Measurements from ENCODE around the gene GZMM.

Gene GZMM

GRCh38 chr19:542173-542866, 1.5 kb upstream of the GZMM start:
- no peaks in the 10 kb centered on the region for H3K9me3 ChIP-seq (ENCODE audit: severe bottlenecking)
- H3K27me3 ChIP-seq (ENCODE audit: insufficient read depth, poor library complexity, severe bottlenecking) = no peaks in the 10 kb centered on the region
- DNase-seq (ENCODE audit: low spot score) = no peak
- no peaks in the 10 kb centered on the region for H3K4me1 ChIP-seq (ENCODE audit: insufficient read depth, poor library complexity, severe bottlenecking)
- no peak overlapping the region for H3K27ac ChIP-seq (ENCODE audit: poor library complexity, severe bottlenecking)
- no peaks in the 10 kb centered on the region; the same call in 1 of the 2 replicates for H3K36me3 ChIP-seq (ENCODE audit: low read depth)
- no peak for TF ChIP-seq CTCF (IDR thresholded peaks at IDR 0.05; ENCODE audit: poor library complexity, severe bottlenecking)
- no peak overlapping the region for H3K4me3 ChIP-seq (ENCODE audit: severe bottlenecking)
- ATAC-seq (ENCODE audit: low read depth) = no peak

- Histone ChIP-seq H3K4me3 (ENCODE audit: severe bottlenecking) (no peak overlapping the region), H3K27me3 (ENCODE audit: insufficient read depth, poor library complexity, severe bottlenecking) (no peaks in the 10 kb centered on the region), H3K9me3 (ENCODE audit: severe bottlenecking) (no peaks in the 10 kb centered on the region), H3K27ac (ENCODE audit: poor library complexity, severe bottlenecking) (no peak overlapping the region), H3K36me3 (ENCODE audit: low read depth) (no peaks in the 10 kb centered on the region), H3K4me1 (ENCODE audit: insufficient read depth, poor library complexity, severe bottlenecking) (no peaks in the 10 kb centered on the region)
- ATAC-seq (ENCODE audit: low read depth) (no peak), DNase-seq (ENCODE audit: low spot score) (no peak)
- TF ChIP-seq CTCF (IDR thresholded peaks at IDR 0.05; ENCODE audit: poor library complexity, severe bottlenecking) = no peak
These were observed 3.3 kb downstream of the GZMM start for GRCh38 chr19:547117-547516.

- DNase-seq (ENCODE audit: low spot score) = no peak
- Histone ChIP-seq H3K4me3 (ENCODE audit: severe bottlenecking) (no peak overlapping the region), H3K36me3 (ENCODE audit: low read depth) (no peaks in the 10 kb centered on the region), H3K9me3 (ENCODE audit: severe bottlenecking) (no peaks in the 10 kb centered on the region), H3K4me1 (ENCODE audit: insufficient read depth, poor library complexity, severe bottlenecking) (no peaks in the 10 kb centered on the region), H3K27me3 (ENCODE audit: insufficient read depth, poor library complexity, severe bottlenecking) (no peaks in the 10 kb centered on the region), H3K27ac (ENCODE audit: poor library complexity, severe bottlenecking) (no peak overlapping the region)
- no peak; the same call in 2 of the 3 replicates for ATAC-seq (ENCODE audit: low read depth)
- TF ChIP-seq CTCF (IDR thresholded peaks at IDR 0.05; ENCODE audit: poor library complexity, severe bottlenecking) = no peak
These were observed 4.2 kb downstream of the GZMM start for GRCh38 chr19:547836-548720.

- no peak for TF ChIP-seq CTCF (IDR thresholded peaks at IDR 0.05; ENCODE audit: poor library complexity, severe bottlenecking)
- Histone ChIP-seq H3K27me3 (ENCODE audit: insufficient read depth, poor library complexity, severe bottlenecking) (no peaks in the 10 kb centered on the region), H3K4me3 (ENCODE audit: severe bottlenecking) (no peak overlapping the region), H3K36me3 (ENCODE audit: low read depth) (no peaks in the 10 kb centered on the region), H3K9me3 (ENCODE audit: severe bottlenecking) (no peaks in the 10 kb centered on the region), H3K27ac (ENCODE audit: poor library complexity, severe bottlenecking) (no peak overlapping the region), H3K4me1 (ENCODE audit: insufficient read depth, poor library complexity, severe bottlenecking) (no peaks in the 10 kb centered on the region)
- no peak for ATAC-seq (ENCODE audit: low read depth)
- no peak for DNase-seq (ENCODE audit: low spot score)
These were observed 5.3 kb downstream of the GZMM start for GRCh38 chr19:548886-549830.
